GM23338 (cell line): ENCODE measurements around the gene C2CD2L. TPM values are rescaled to one million over a fixed set of nuclear protein-coding genes. Genes with fewer than 3 reads are reported as not detected.

ENCODE experiments used
- ATAC-seq: fragments of 200-7000 bp; cut with Tn5 transposase; 3 replicates; pipeline ENCODE4 v1.9.1; 2020
- DNase-seq: peaks from one replicate; pipeline ENCODE4 v3.0.0-alpha.2; 2015; ENCODE audit warnings: low spot score
- H2AFZ ChIP-seq: fragments of 200-600 bp; sonication (generic); 2 replicates; pipeline ENCODE4 v1.8.0; 2016; ENCODE audit warnings: antibody characterized with exemption, mild to moderate bottlenecking, moderate library complexity
- H3F3A ChIP-seq: fragments of 200-600 bp; sonication (generic); replicated peaks from 2 replicates; pipeline ENCODE4 v1.8.0; 2017; ENCODE audit warnings: antibody characterized with exemption, mixed run types, low read depth
- H3K27ac ChIP-seq: fragments of 200-600 bp; sonication (generic); 2 replicates; pipeline ENCODE4 v1.6.1; 2016; ENCODE audit warnings: low read depth
- H3K27me3 ChIP-seq: fragments of 200-600 bp; sonication (generic); 2 replicates; pipeline ENCODE4 v1.8.0; 2016; ENCODE audit warnings: mild to moderate bottlenecking, mixed run types, moderate library complexity; ENCODE audit not compliant: insufficient read depth
- H3K36me3 ChIP-seq: fragments of 200-600 bp; sonication (generic); 2 replicates; pipeline ENCODE4 v1.8.0; 2016; ENCODE audit warnings: mild to moderate bottlenecking; ENCODE audit not compliant: insufficient read depth
- H3K4me1 ChIP-seq: fragments of 200-600 bp; sonication (generic); 2 replicates; pipeline ENCODE4 v1.8.0; 2016; ENCODE audit warnings: mild to moderate bottlenecking, moderate library complexity; ENCODE audit not compliant: insufficient read depth
- H3K4me2 ChIP-seq: fragments of 200-600 bp; sonication (generic); 2 replicates; pipeline ENCODE4 v1.7.1; 2017; ENCODE audit warnings: mixed run types
- H3K4me3 ChIP-seq: fragments of 200-600 bp; sonication (generic); 2 replicates; pipeline ENCODE4 v1.6.1; 2016; ENCODE audit warnings: mixed run types
- H3K79me2 ChIP-seq: fragments of 200-600 bp; sonication (generic); replicated peaks from 2 replicates; pipeline ENCODE4 v1.8.0; 2017; ENCODE audit warnings: mild to moderate bottlenecking; ENCODE audit not compliant: insufficient read depth
- H3K9me2 ChIP-seq: fragments of 200-600 bp; sonication (generic); 2 replicates; pipeline ENCODE4 v1.8.0; 2017; ENCODE audit not compliant: insufficient read depth
- H4K20me1 ChIP-seq: fragments of 200-600 bp; sonication (generic); replicated peaks from 2 replicates; pipeline ENCODE4 v1.8.0; 2017; ENCODE audit warnings: mild to moderate bottlenecking; ENCODE audit not compliant: insufficient read depth
- H3K27ac Mint-ChIP-seq: 2 replicates; pipeline ENCODE4 v1.8.0; 2020; ENCODE audit warnings: inconsistent platforms, mild to moderate bottlenecking, moderate library complexity, mixed read lengths
- H3K27me3 Mint-ChIP-seq: 3 replicates; pipeline ENCODE4 v1.8.0; 2022; ENCODE audit warnings: low read depth, mild to moderate bottlenecking, moderate library complexity, mixed read lengths, inconsistent platforms; ENCODE audit not compliant: insufficient read depth, poor library complexity
- H3K36me3 Mint-ChIP-seq: 3 replicates; pipeline ENCODE4 v1.8.0; 2021; ENCODE audit warnings: low read depth, mild to moderate bottlenecking, inconsistent platforms, moderate library complexity, mixed read lengths
- H3K4me1 Mint-ChIP-seq: 3 replicates; pipeline ENCODE4 v1.8.0; 2020; ENCODE audit warnings: mild to moderate bottlenecking, inconsistent platforms, mixed read lengths
- H3K4me3 Mint-ChIP-seq: 3 replicates; pipeline ENCODE4 v1.8.0; 2021; ENCODE audit warnings: moderate library complexity, mild to moderate bottlenecking, inconsistent platforms, mixed read lengths
- H3K9me3 Mint-ChIP-seq: 3 replicates; pipeline ENCODE4 v1.8.0; 2020; ENCODE audit warnings: moderate library complexity, mild to moderate bottlenecking, inconsistent platforms, mixed read lengths
- CREB1 ChIP-seq: fragments of 250-450 bp; sonication (Bioruptor Pico); IDR thresholded peaks from 2 replicates; pipeline ENCODE4 v1.5.0; 2020; ENCODE audit warnings: low read depth, mild to moderate bottlenecking, moderate library complexity
- EZH2 ChIP-seq: fragments of 200-600 bp; sonication (generic); IDR thresholded peaks from one replicate; pipeline ENCODE4 v1.8.0; 2017; ENCODE audit warnings: antibody characterized with exemption, mild to moderate bottlenecking, low read depth; ENCODE audit not compliant: unreplicated experiment
- EZH2phosphoT487 ChIP-seq: fragments of 200-600 bp; sonication (generic); IDR thresholded peaks from one replicate; pipeline ENCODE4 v1.8.1; 2018; ENCODE audit warnings: antibody characterized with exemption; ENCODE audit not compliant: unreplicated experiment
- JUNB ChIP-seq: IDR thresholded peaks from one replicate; pipeline ENCODE4 v1.6.1; 2016; ENCODE audit warnings: antibody characterized with exemption; ENCODE audit not compliant: unreplicated experiment
- NANOG ChIP-seq: IDR thresholded peaks from 2 replicates; pipeline ENCODE4 v1.6.1; 2016; ENCODE audit warnings: antibody characterized with exemption, borderline replicate concordance
- POLR2AphosphoS5 ChIP-seq: IDR thresholded peaks from 2 replicates; pipeline ENCODE4 v1.6.1; 2016; ENCODE audit warnings: antibody characterized with exemption, low read depth
- STAT1 ChIP-seq: IDR thresholded peaks from one replicate; pipeline ENCODE4 v1.6.1; 2016; ENCODE audit warnings: antibody characterized with exemption; ENCODE audit not compliant: unreplicated experiment
- ZNF114 ChIP-seq: fragments of 250-450 bp; sonication (Bioruptor Pico); IDR thresholded peaks from 2 replicates; pipeline ENCODE4 v1.5.0; 2020; ENCODE audit warnings: mild to moderate bottlenecking, moderate library complexity
- ZNF331 ChIP-seq: fragments of 250-450 bp; sonication (Bioruptor Pico); IDR thresholded peaks from 2 replicates; pipeline ENCODE4 v1.5.0; 2020; ENCODE audit warnings: low read depth, mild to moderate bottlenecking, moderate library complexity
- polyA plus RNA-seq: library from polyadenylated mRNA; unstranded; fragments of >200 nt; fragmentation: Nextera tagmentation; extraction: Ambion mirVana; gene quantifications from 2 replicates; pipeline ENCODE4 v1.2.1, GENCODE V29; 2016
- total RNA-seq: library from RNA; depleted of rRNA; stranded (reverse); fragments of >200 nt; shearing (Covaris generic); gene quantifications from 2 replicates; pipeline ENCODE4 v1.2.3, GENCODE V29; 2014
- TF ChIP-seq, protein P1 (sequence below): IDR thresholded peaks from 2 replicates; pipeline ENCODE4 v1.6.1; 2016; ENCODE audit warnings: antibody characterized with exemption
- TF ChIP-seq, protein P2 (sequence below): fragments of 250-450 bp; sonication (Bioruptor Pico); IDR thresholded peaks from 2 replicates; pipeline ENCODE4 v1.5.0; 2020; ENCODE audit warnings: mild to moderate bottlenecking, moderate library complexity
- TF ChIP-seq, protein P3 (sequence below), 2 experiments: fragments of 200-600 bp in 1 of 2; sonication (generic) in 1 of 2; conservative IDR thresholded peaks; 2 replicates each; pipeline versions ENCODE4 v1.5.1 to v1.6.1; 2016 to 2017; ENCODE audit warnings: antibody characterized with exemption in 2 of 2, low read depth in 2 of 2, mild to moderate bottlenecking in 2 of 2, moderate library complexity in 1 of 2
- TF ChIP-seq, protein P4 (sequence below): IDR thresholded peaks from one replicate; pipeline ENCODE4 v1.6.1; 2018; ENCODE audit warnings: antibody characterized with exemption; ENCODE audit not compliant: unreplicated experiment

The C2CD2L gene
- total and polyA plus RNA-seq, 2 experiments from 2014 or later, result 1.4 to 4.4 TPM

DNA sequence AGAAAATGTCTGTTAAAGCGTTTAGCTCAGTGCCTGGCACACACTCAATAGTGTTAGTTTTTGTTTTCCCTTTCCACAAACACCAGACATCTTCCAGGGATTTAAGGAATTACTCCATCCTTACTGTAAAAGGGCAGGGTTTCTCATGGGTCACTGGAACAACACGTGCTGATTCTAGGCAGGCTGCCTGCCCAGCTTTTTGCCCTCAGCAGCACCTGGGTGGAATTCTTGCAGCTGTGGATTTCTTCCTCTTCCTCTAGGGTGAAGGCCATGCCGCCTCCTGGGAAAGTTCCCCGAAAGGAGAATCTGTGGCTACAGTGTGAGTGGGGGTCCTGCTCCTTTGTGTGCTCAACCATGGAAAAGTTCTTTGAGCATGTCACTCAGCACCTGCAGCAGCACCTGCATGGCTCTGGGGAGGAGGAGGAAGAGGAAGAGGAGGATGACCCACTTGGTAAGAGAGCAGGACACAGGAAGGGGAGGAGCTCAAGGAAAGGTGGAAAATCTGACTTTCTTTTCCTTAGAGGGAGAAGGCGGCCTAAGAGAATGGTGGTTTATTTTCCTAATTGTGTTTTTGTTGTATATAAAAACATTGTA lies 19.6 kb downstream of the C2CD2L start:
- H3F3A ChIP-seq, result peaks cover 11% of the 10 kb centered on the region; the same call in 1 of the 2 replicates
- H3K4me2 ChIP-seq, result no peak overlapping the region
- Mint-ChIP-seq H3K4me1 (peaks cover 12% of the 10 kb centered on the region), H3K27ac (peak overlapping the region; percentile 41), H3K27me3 (peaks cover 2% of the 10 kb centered on the region), H3K9me3 (no peaks in the 10 kb centered on the region), H3K4me3 (no peak overlapping the region), H3K36me3 (peaks cover 38% of the 10 kb centered on the region)
- peaks cover 15% of the 10 kb centered on the region; the same call in 1 of the 2 replicates for H3K36me3 ChIP-seq
- ATAC-seq (peak; percentile 63), DNase-seq (no peak)
- no peak overlapping the region; the same call in 1 of the 2 replicates for H3K27ac ChIP-seq
- H2AFZ ChIP-seq, result no peak overlapping the region
- no peaks in the 10 kb centered on the region for H3K9me2 ChIP-seq
- no peaks in the 10 kb centered on the region for H3K27me3 ChIP-seq
- H3K4me1 ChIP-seq, result peaks cover 7% of the 10 kb centered on the region; the same call in 1 of the 2 replicates
- no peak overlapping the region for H3K4me3 ChIP-seq
- H4K20me1 ChIP-seq, result peaks cover 17% of the 10 kb centered on the region; the same call in 1 of the 2 replicates
- peaks cover 29% of the 10 kb centered on the region for H3K79me2 ChIP-seq
- TF ChIP-seq, protein P1, sequence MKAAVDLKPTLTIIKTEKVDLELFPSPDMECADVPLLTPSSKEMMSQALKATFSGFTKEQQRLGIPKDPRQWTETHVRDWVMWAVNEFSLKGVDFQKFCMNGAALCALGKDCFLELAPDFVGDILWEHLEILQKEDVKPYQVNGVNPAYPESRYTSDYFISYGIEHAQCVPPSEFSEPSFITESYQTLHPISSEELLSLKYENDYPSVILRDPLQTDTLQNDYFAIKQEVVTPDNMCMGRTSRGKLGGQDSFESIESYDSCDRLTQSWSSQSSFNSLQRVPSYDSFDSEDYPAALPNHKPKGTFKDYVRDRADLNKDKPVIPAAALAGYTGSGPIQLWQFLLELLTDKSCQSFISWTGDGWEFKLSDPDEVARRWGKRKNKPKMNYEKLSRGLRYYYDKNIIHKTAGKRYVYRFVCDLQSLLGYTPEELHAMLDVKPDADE, result no peak
- TF ChIP-seq EZH2, result no peak
- no peak for TF ChIP-seq EZH2phosphoT487
- no peak for TF ChIP-seq NANOG
- TF ChIP-seq, protein P2, sequence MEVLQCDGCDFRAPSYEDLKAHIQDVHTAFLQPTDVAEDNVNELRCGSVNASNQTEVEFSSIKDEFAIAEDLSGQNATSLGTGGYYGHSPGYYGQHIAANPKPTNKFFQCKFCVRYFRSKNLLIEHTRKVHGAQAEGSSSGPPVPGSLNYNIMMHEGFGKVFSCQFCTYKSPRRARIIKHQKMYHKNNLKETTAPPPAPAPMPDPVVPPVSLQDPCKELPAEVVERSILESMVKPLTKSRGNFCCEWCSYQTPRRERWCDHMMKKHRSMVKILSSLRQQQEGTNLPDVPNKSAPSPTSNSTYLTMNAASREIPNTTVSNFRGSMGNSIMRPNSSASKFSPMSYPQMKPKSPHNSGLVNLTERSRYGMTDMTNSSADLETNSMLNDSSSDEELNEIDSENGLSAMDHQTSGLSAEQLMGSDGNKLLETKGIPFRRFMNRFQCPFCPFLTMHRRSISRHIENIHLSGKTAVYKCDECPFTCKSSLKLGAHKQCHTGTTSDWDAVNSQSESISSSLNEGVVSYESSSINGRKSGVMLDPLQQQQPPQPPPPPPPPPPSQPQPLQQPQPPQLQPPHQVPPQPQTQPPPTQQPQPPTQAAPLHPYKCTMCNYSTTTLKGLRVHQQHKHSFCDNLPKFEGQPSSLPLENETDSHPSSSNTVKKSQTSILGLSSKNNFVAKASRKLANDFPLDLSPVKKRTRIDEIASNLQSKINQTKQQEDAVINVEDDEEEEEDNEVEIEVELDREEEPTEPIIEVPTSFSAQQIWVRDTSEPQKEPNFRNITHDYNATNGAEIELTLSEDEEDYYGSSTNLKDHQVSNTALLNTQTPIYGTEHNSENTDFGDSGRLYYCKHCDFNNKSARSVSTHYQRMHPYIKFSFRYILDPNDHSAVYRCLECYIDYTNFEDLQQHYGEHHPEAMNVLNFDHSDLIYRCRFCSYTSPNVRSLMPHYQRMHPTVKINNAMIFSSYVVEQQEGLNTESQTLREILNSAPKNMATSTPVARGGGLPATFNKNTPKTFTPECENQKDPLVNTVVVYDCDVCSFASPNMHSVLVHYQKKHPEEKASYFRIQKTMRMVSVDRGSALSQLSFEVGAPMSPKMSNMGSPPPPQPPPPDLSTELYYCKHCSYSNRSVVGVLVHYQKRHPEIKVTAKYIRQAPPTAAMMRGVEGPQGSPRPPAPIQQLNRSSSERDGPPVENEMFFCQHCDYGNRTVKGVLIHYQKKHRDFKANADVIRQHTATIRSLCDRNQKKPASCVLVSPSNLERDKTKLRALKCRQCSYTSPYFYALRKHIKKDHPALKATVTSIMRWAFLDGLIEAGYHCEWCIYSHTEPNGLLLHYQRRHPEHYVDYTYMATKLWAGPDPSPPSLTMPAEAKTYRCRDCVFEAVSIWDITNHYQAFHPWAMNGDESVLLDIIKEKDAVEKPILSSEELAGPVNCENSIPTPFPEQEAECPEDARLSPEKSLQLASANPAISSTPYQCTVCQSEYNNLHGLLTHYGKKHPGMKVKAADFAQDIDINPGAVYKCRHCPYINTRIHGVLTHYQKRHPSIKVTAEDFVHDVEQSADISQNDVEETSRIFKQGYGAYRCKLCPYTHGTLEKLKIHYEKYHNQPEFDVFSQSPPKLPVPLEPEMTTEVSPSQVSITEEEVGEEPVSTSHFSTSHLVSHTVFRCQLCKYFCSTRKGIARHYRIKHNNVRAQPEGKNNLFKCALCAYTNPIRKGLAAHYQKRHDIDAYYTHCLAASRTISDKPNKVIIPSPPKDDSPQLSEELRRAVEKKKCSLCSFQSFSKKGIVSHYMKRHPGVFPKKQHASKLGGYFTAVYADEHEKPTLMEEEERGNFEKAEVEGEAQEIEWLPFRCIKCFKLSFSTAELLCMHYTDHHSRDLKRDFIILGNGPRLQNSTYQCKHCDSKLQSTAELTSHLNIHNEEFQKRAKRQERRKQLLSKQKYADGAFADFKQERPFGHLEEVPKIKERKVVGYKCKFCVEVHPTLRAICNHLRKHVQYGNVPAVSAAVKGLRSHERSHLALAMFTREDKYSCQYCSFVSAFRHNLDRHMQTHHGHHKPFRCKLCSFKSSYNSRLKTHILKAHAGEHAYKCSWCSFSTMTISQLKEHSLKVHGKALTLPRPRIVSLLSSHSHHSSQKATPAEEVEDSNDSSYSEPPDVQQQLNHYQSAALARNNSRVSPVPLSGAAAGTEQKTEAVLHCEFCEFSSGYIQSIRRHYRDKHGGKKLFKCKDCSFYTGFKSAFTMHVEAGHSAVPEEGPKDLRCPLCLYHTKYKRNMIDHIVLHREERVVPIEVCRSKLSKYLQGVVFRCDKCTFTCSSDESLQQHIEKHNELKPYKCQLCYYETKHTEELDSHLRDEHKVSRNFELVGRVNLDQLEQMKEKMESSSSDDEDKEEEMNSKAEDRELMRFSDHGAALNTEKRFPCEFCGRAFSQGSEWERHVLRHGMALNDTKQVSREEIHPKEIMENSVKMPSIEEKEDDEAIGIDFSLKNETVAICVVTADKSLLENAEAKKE (CRISPR knock-in tag), result no peak
- no peak for TF ChIP-seq ZNF331 (CRISPR knock-in tag)
- no peak for TF ChIP-seq STAT1
- TF ChIP-seq, protein P3, sequence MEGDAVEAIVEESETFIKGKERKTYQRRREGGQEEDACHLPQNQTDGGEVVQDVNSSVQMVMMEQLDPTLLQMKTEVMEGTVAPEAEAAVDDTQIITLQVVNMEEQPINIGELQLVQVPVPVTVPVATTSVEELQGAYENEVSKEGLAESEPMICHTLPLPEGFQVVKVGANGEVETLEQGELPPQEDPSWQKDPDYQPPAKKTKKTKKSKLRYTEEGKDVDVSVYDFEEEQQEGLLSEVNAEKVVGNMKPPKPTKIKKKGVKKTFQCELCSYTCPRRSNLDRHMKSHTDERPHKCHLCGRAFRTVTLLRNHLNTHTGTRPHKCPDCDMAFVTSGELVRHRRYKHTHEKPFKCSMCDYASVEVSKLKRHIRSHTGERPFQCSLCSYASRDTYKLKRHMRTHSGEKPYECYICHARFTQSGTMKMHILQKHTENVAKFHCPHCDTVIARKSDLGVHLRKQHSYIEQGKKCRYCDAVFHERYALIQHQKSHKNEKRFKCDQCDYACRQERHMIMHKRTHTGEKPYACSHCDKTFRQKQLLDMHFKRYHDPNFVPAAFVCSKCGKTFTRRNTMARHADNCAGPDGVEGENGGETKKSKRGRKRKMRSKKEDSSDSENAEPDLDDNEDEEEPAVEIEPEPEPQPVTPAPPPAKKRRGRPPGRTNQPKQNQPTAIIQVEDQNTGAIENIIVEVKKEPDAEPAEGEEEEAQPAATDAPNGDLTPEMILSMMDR (conservative IDR thresholded peaks at IDR 0.05; ENCODE audit: low read depth in 2 of 2), result no peak
- no peak for TF ChIP-seq JUNB
- no peak for TF ChIP-seq POLR2AphosphoS5
- TF ChIP-seq CREB1 (CRISPR knock-in tag), result no peak
- TF ChIP-seq, protein P4, sequence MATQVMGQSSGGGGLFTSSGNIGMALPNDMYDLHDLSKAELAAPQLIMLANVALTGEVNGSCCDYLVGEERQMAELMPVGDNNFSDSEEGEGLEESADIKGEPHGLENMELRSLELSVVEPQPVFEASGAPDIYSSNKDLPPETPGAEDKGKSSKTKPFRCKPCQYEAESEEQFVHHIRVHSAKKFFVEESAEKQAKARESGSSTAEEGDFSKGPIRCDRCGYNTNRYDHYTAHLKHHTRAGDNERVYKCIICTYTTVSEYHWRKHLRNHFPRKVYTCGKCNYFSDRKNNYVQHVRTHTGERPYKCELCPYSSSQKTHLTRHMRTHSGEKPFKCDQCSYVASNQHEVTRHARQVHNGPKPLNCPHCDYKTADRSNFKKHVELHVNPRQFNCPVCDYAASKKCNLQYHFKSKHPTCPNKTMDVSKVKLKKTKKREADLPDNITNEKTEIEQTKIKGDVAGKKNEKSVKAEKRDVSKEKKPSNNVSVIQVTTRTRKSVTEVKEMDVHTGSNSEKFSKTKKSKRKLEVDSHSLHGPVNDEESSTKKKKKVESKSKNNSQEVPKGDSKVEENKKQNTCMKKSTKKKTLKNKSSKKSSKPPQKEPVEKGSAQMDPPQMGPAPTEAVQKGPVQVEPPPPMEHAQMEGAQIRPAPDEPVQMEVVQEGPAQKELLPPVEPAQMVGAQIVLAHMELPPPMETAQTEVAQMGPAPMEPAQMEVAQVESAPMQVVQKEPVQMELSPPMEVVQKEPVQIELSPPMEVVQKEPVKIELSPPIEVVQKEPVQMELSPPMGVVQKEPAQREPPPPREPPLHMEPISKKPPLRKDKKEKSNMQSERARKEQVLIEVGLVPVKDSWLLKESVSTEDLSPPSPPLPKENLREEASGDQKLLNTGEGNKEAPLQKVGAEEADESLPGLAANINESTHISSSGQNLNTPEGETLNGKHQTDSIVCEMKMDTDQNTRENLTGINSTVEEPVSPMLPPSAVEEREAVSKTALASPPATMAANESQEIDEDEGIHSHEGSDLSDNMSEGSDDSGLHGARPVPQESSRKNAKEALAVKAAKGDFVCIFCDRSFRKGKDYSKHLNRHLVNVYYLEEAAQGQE, result no peak
- no peak for TF ChIP-seq ZNF114 (CRISPR knock-in tag)
